Measurements from ENCODE around the gene CORO2B. TPM values are rescaled to one million over a fixed set of nuclear protein-coding genes. Genes with fewer than 3 reads are reported as not detected.

CORO2B gene
- total and polyA plus RNA-seq, 2 of the 13 experiments (the other 11 are each of a cell fraction or from before 2014, with no cell fraction given) = 0.35 to 0.63 TPM

GRCh38 chr15:68615811-68616210 is 37.0 kb downstream of the CORO2B start (continued):
- no peak for TF ChIP-seq THRA (CRISPR knock-in tag; IDR thresholded peaks at IDR 0.05; ENCODE audit: borderline replicate concordance)

- POLR2A ChIA-PET = no interaction called here
- Histone ChIP-seq H3K4me2 (ENCODE audit: low read depth, low read length) (no peak overlapping the region), H3K79me2 (ENCODE audit: insufficient read depth, low read length) (no peaks in the 10 kb centered on the region), H3K4me1 (ENCODE audit: insufficient read depth, low read length) (no peaks in the 10 kb centered on the region), H3K9me3 (ENCODE audit: low read length) (no peaks in the 10 kb centered on the region), H2AFZ (ENCODE audit: low read length) (no peak overlapping the region), H3K27ac (ENCODE audit: extremely low read length, insufficient read depth, low read length) (no peak overlapping the region), H3K9ac (ENCODE audit: insufficient read depth, low read depth, low read length) (no peak overlapping the region), H4K20me1 (ENCODE audit: insufficient read depth, low read length) (no peaks in the 10 kb centered on the region), H3K36me3 (replicated peaks in 1 of 2; ENCODE audit: control insufficient read depth in 1 of 2, insufficient read depth in 2 of 2, low read length in 2 of 2) (no peaks in the 10 kb centered on the region), H3K27me3 (ENCODE audit: control insufficient read depth in 1 of 2, insufficient read depth in 2 of 2, low read length in 2 of 2) (peaks cover 1 to 11% of the 10 kb centered on the region in 2 experiments; a peak in 3 of 5 replicates), H3K4me3 (replicated peaks in 1 of 3; ENCODE audit: insufficient read depth in 1 of 3, low read depth in 2 of 3, low read length in 3 of 3) (no peak overlapping the region)
- BruUV-seq (replicated peaks) = no TSS peak
- TF ChIP-seq ZNF770 (CRISPR knock-in tag; IDR thresholded peaks at IDR 0.05) (no peak), ZNF790 (CRISPR knock-in tag; IDR thresholded peaks at IDR 0.05; ENCODE audit: borderline replicate concordance) (no peak)
- FAIRE-seq (no peak), DNase-seq (ENCODE audit: low spot score) (no peak), ATAC-seq (no peak)
- WGBS (ENCODE audit: low lambda C conversion rate) = 70% methylated on average over 16 of the region's 16 CpGs
- CTCF ChIA-PET (ENCODE audit: low intra/inter-chr PET ratio, low total read pairs) = no interaction called here
- intact Hi-C loops (cut with micrococcal nuclease; ENCODE audit: unreplicated experiment) (no loop called here), in situ Hi-C loops (cut with HindIII; ENCODE audit: extremely low pct_ligation_motif_present, low pct_unique_long_range_greater_than_20kb) (no loop called here)
Observed at GRCh38 chr15:68616397-68616796, 37.6 kb downstream of the CORO2B start.

All from HepG2 (cell line).